SU-DHL-6 (cell line): Measurements from ENCODE around the gene WIPI1.

ENCODE experiments used
- EZH2phosphoT487 ChIP-seq: fragments of 200-600 bp; sonication (generic), shearing (Covaris generic); conservative IDR thresholded peaks from 2 replicates; pipeline ENCODE4 v1.6.1; 2018; ENCODE audit warnings: mild to moderate bottlenecking, antibody characterized with exemption, low read length, moderate library complexity, mixed read lengths
- TF ChIP-seq, protein P1 (sequence below): fragments of 200-600 bp; sonication (generic); IDR thresholded peaks from one replicate; pipeline ENCODE4 v1.5.1; 2017; ENCODE audit warnings: antibody characterized with exemption, mild to moderate bottlenecking, low read length, moderate library complexity; ENCODE audit not compliant: insufficient read depth, poor library complexity, severe bottlenecking

DNA sequence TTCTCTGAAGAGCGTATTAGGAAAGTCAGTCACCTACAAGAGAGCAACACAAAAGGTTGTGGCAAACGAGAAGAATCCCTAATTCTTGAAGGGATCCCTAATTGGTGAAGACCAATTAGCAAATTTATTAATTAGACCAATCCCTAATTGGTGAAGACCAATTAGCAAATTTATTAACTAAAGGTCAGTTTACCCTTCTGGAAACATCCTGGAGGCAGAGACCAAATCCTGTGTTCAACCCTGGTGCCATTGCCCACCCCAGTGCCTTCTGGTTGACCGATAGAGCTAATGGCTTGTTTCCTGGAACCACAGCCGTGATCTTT, 74.2 kb downstream of the WIPI1 start:
- TF ChIP-seq, protein P1, sequence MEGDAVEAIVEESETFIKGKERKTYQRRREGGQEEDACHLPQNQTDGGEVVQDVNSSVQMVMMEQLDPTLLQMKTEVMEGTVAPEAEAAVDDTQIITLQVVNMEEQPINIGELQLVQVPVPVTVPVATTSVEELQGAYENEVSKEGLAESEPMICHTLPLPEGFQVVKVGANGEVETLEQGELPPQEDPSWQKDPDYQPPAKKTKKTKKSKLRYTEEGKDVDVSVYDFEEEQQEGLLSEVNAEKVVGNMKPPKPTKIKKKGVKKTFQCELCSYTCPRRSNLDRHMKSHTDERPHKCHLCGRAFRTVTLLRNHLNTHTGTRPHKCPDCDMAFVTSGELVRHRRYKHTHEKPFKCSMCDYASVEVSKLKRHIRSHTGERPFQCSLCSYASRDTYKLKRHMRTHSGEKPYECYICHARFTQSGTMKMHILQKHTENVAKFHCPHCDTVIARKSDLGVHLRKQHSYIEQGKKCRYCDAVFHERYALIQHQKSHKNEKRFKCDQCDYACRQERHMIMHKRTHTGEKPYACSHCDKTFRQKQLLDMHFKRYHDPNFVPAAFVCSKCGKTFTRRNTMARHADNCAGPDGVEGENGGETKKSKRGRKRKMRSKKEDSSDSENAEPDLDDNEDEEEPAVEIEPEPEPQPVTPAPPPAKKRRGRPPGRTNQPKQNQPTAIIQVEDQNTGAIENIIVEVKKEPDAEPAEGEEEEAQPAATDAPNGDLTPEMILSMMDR: no peak
- TF ChIP-seq EZH2phosphoT487: no peak
